ENCODE results near the gene CYTH4. TPM values are rescaled to one million over a fixed set of nuclear protein-coding genes. Genes with fewer than 3 reads are reported as not detected.

CYTH4 gene
- total RNA-seq, 1 experiment from 2014 or later: not detected

- no TSS peak for BruUV-seq (replicated peaks)
- CTCF ChIA-PET: no interaction called here
- H4K20me1 ChIP-seq (ENCODE audit: insufficient read depth): no peaks in the 10 kb centered on the region
- no peak overlapping the region for H3K4me3 ChIP-seq
- DNase-seq: no peak
- no peak for TF ChIP-seq EZH2 (IDR thresholded peaks at IDR 0.05; ENCODE audit: low read depth)
- TF ChIP-seq, protein P1, sequence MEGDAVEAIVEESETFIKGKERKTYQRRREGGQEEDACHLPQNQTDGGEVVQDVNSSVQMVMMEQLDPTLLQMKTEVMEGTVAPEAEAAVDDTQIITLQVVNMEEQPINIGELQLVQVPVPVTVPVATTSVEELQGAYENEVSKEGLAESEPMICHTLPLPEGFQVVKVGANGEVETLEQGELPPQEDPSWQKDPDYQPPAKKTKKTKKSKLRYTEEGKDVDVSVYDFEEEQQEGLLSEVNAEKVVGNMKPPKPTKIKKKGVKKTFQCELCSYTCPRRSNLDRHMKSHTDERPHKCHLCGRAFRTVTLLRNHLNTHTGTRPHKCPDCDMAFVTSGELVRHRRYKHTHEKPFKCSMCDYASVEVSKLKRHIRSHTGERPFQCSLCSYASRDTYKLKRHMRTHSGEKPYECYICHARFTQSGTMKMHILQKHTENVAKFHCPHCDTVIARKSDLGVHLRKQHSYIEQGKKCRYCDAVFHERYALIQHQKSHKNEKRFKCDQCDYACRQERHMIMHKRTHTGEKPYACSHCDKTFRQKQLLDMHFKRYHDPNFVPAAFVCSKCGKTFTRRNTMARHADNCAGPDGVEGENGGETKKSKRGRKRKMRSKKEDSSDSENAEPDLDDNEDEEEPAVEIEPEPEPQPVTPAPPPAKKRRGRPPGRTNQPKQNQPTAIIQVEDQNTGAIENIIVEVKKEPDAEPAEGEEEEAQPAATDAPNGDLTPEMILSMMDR (conservative IDR thresholded peaks at IDR 0.05): no peak
- no peaks in the 10 kb centered on the region for H3K79me2 ChIP-seq (ENCODE audit: low read depth)
- H3K9me2 ChIP-seq (ENCODE audit: insufficient read depth): no peaks in the 10 kb centered on the region
- peaks cover 67% of the 10 kb centered on the region for H3F3A ChIP-seq (ENCODE audit: insufficient read depth, low read depth)
- no peaks in the 10 kb centered on the region for H3K9me3 ChIP-seq (ENCODE audit: insufficient read depth, low read depth)
- no peaks in the 10 kb centered on the region for H3K27me3 ChIP-seq (ENCODE audit: insufficient read depth, low read depth)
- POLR2A ChIA-PET (ENCODE audit: unreplicated experiment): no interaction called here
- no peak overlapping the region for H3K4me2 ChIP-seq
- no peak overlapping the region for H3K27ac ChIP-seq
- intact Hi-C loops (cut with micrococcal nuclease; ENCODE audit: unreplicated experiment): no loop called here
- no peak overlapping the region for H2AFZ ChIP-seq
- peaks cover 80% of the 10 kb centered on the region for H3K4me1 ChIP-seq (replicated peaks; ENCODE audit: insufficient read depth)
- H3K36me3 ChIP-seq (ENCODE audit: low read depth): no peaks in the 10 kb centered on the region
These were observed 51.6 kb downstream of the CYTH4 start for GRCh38 chr22:37333724-37334460.

- Histone ChIP-seq H3K79me2 (ENCODE audit: low read depth) (no peaks in the 10 kb centered on the region), H3K4me1 (replicated peaks; ENCODE audit: insufficient read depth) (peaks cover 80% of the 10 kb centered on the region), H3F3A (ENCODE audit: insufficient read depth, low read depth) (peaks cover 65% of the 10 kb centered on the region), H4K20me1 (ENCODE audit: insufficient read depth) (no peaks in the 10 kb centered on the region), H3K36me3 (ENCODE audit: low read depth) (no peaks in the 10 kb centered on the region), H3K9me3 (ENCODE audit: insufficient read depth, low read depth) (no peaks in the 10 kb centered on the region), H3K4me2 (no peak overlapping the region), H3K27ac (no peak overlapping the region), H3K27me3 (ENCODE audit: insufficient read depth, low read depth) (no peaks in the 10 kb centered on the region), H3K9me2 (ENCODE audit: insufficient read depth) (no peaks in the 10 kb centered on the region), H3K4me3 (no peak overlapping the region), H2AFZ (no peak overlapping the region)
- no peak for DNase-seq
- ChIA-PET CTCF (no interaction called here), POLR2A (ENCODE audit: unreplicated experiment) (no interaction called here)
- no TSS peak for BruUV-seq (replicated peaks)
- no peak for TF ChIP-seq EZH2 (IDR thresholded peaks at IDR 0.05; ENCODE audit: low read depth)
- TF ChIP-seq, protein P1 (conservative IDR thresholded peaks at IDR 0.05): no peak
- intact Hi-C loops (cut with micrococcal nuclease; ENCODE audit: unreplicated experiment): no loop called here
These were observed 52.2 kb downstream of the CYTH4 start for GRCh38 chr22:37334461-37334858.

GRCh38 chr22:37334859-37335805 is 52.8 kb downstream of the CYTH4 start:
- BruUV-seq (replicated peaks): no TSS peak
- Histone ChIP-seq H3K27ac (0 out of 2 replicates have a peak overlapping the region, but pooled peaks have one; percentile 67), H4K20me1 (ENCODE audit: insufficient read depth) (no peaks in the 10 kb centered on the region), H2AFZ (no peak overlapping the region), H3F3A (ENCODE audit: insufficient read depth, low read depth) (peaks cover 58% of the 10 kb centered on the region), H3K9me2 (ENCODE audit: insufficient read depth) (no peaks in the 10 kb centered on the region), H3K4me3 (no peak overlapping the region), H3K27me3 (ENCODE audit: insufficient read depth, low read depth) (no peaks in the 10 kb centered on the region), H3K9me3 (ENCODE audit: insufficient read depth, low read depth) (no peaks in the 10 kb centered on the region), H3K4me2 (no peak overlapping the region), H3K79me2 (ENCODE audit: low read depth) (no peaks in the 10 kb centered on the region), H3K36me3 (ENCODE audit: low read depth) (no peaks in the 10 kb centered on the region), H3K4me1 (replicated peaks; ENCODE audit: insufficient read depth) (peaks cover 75% of the 10 kb centered on the region)
- POLR2A ChIA-PET (ENCODE audit: unreplicated experiment): no interaction called here
- TF ChIP-seq, protein P1 (conservative IDR thresholded peaks at IDR 0.05): no peak
- intact Hi-C loops (cut with micrococcal nuclease; ENCODE audit: unreplicated experiment): no loop called here
- CTCF ChIA-PET: no interaction called here
- no peak for DNase-seq
